Measurements from ENCODE around the gene FBXO41. TPM values are rescaled to one million over a fixed set of nuclear protein-coding genes. Genes with fewer than 3 reads are reported as not detected.

FBXO41 gene
- total and polyA plus RNA-seq, 9 of the 15 experiments (the other 6 are each of a cell fraction or from before 2014, with no cell fraction given), result 0.21 to 8.2 (median 3.5) TPM

- ChIA-PET CTCF (ENCODE audit: low intra/inter-chr PET ratio) (no interaction called here), POLR2A (interaction anchor here (0.6 kb wide), 1 partner anchor 481 kb away, joined by 4 read pairs; no protein-coding TSS in a partner anchor)
- in situ Hi-C loops (cut with MboI), result no loop called here
- Histone ChIP-seq H3K9ac (ENCODE audit: insufficient read depth in 1 of 2, low read depth in 2 of 2, low read length in 2 of 2) (no peak overlapping the region), H3K4me1 (replicated peaks in 1 of 2; ENCODE audit: control insufficient read depth in 2 of 2, insufficient read depth in 2 of 2, low read length in 2 of 2) (peaks cover 9 to 14% of the 10 kb centered on the region in 2 experiments; a peak in 4 of 5 replicates), H3K27me3 (ENCODE audit: control insufficient read depth in 2 of 2, insufficient read depth in 2 of 2, low read length in 2 of 2) (peaks cover 2 to 26% of the 10 kb centered on the region in 2 experiments; a peak in 2 of 5 replicates), H3K4me3 (no peak overlapping the region), H4K20me1 (replicated peaks; ENCODE audit: control insufficient read depth, insufficient read depth, low read length) (no peaks in the 10 kb centered on the region), H3K4me2 (ENCODE audit: insufficient read depth, low read length) (no peak overlapping the region), H3K9me1 (ENCODE audit: control insufficient read depth, insufficient read depth, low read length) (no peaks in the 10 kb centered on the region), H3K9me3 (replicated peaks; ENCODE audit: control insufficient read depth, insufficient read depth, low read depth, low read length) (no peaks in the 10 kb centered on the region; the same call in 1 of the 2 replicates), H3K27ac (ENCODE audit: extremely low read depth, low read depth, low read length) (no peak overlapping the region), H3K36me3 (ENCODE audit: control insufficient read depth, insufficient read depth, low read length) (no peaks in the 10 kb centered on the region), H2AFZ (ENCODE audit: low read depth, low read length) (no peak overlapping the region), H3K79me2 (ENCODE audit: control insufficient read depth, insufficient read depth, low read length) (no peaks in the 10 kb centered on the region)
- no peak for DNase-seq (ENCODE audit: extremely low read depth in 1 of 4, low spot score in 3 of 4)
- no peak for TF ChIP-seq SMARCA5 (IDR thresholded peaks at IDR 0.05)
- no peak for TF ChIP-seq CCNT2 (IDR thresholded peaks at IDR 0.05; ENCODE audit: borderline replicate concordance, extremely low read depth, insufficient read length, low read depth, low read length)
- no peak for TF ChIP-seq ELK1 (CRISPR knock-in tag; IDR thresholded peaks at IDR 0.05)
- TF ChIP-seq ZC3H11A (IDR thresholded peaks at IDR 0.05; ENCODE audit: low read depth, low read length), result no peak
- TF ChIP-seq GTF2E2 (tag; IDR thresholded peaks at IDR 0.05), result no peak
- TF ChIP-seq ATF2 (CRISPR knock-in tag; IDR thresholded peaks at IDR 0.05), result no peak
- no peak for TF ChIP-seq FOXA1 (IDR thresholded peaks at IDR 0.05; ENCODE audit: borderline replicate concordance)
- TF ChIP-seq HEY1 (CRISPR knock-in tag; IDR thresholded peaks at IDR 0.05; ENCODE audit: borderline replicate concordance), result no peak
- no peak for TF ChIP-seq CBFA2T2 (conservative IDR thresholded peaks at IDR 0.05)
- no peak for ATAC-seq
- no TSS peak for BruUV-seq (replicated peaks)
- 30% methylated on average over 6 of the region's 6 CpGs for WGBS (ENCODE audit: insufficient coverage, low coverage, missing lambda C conversion rate)
- FAIRE-seq, result no peak
- intact Hi-C loops (cut with micrococcal nuclease), result no loop called here
These were observed 78.7 kb downstream of the FBXO41 start for GRCh38 chr2:73205611-73206010.

Small RNA genes lying within 50 kb of the gene (small RNA-seq; reads per million reads assigned to genes)
- not detected for gene RNU6-111P

Other genes with a start within 250 kb of the FBXO41 start
Only the 7 nearest of the 8 such genes appear.
- 5.7 and 7.0 TPM in 2 replicates for gene RAB11FIP5, start 171.5 kb downstream of the FBXO41 start, total RNA-seq (2014; rRNA removed)
- gene RAB11FIP5, start 171.5 kb downstream of the FBXO41 start, total RNA-seq (2014; rRNA removed; fragmentation: Illumina TruSeq; extraction: Trizol), result 6.7 and 6.8 TPM in 2 replicates
- 3.4 and 3.7 TPM in 2 replicates for gene RAB11FIP5, start 171.5 kb downstream of the FBXO41 start, total RNA-seq (2015; rRNA removed; fragmentation: Illumina TruSeq; extraction: Trizol)
- gene RAB11FIP5, start 171.5 kb downstream of the FBXO41 start, total RNA-seq (2021), result 8.6 and 9.1 TPM in 2 replicates
- gene RAB11FIP5, start 171.5 kb downstream of the FBXO41 start, polyA plus RNA-seq (2011; rRNA removed), result 11.3 and 14.4 TPM in 2 replicates
- gene RAB11FIP5, start 171.5 kb downstream of the FBXO41 start, polyA plus RNA-seq (2014; fragmentation: Illumina TruSeq; extraction: Trizol), result 8.0 and 8.3 TPM in 2 replicates
- 1 to 10 TPM; 1.7 TPM for gene RAB11FIP5, start 171.5 kb downstream of the FBXO41 start, polyA plus RNA-seq (2014; fragmentation: Nextera tagmentation; extraction: Ambion mirVana)
- gene RAB11FIP5, start 171.5 kb downstream of the FBXO41 start, polyA plus RNA-seq (2014; rRNA removed), result 5.7 and 6.4 TPM in 2 replicates
- gene NOTO, start 81.9 kb downstream of the FBXO41 start, total RNA-seq (2014; rRNA removed), result not detected in 2 replicates
- gene NOTO, start 81.9 kb downstream of the FBXO41 start, total RNA-seq (2014; rRNA removed; fragmentation: Illumina TruSeq; extraction: Trizol), result not detected in 2 replicates
- gene NOTO, start 81.9 kb downstream of the FBXO41 start, total RNA-seq (2015; rRNA removed; fragmentation: Illumina TruSeq; extraction: Trizol), result not detected in 2 replicates
- gene NOTO, start 81.9 kb downstream of the FBXO41 start, total RNA-seq (2021), result not detected in 2 replicates
- gene NOTO, start 81.9 kb downstream of the FBXO41 start, polyA plus RNA-seq (2011; rRNA removed), result not detected in 2 replicates
- not detected in 2 replicates for gene NOTO, start 81.9 kb downstream of the FBXO41 start, polyA plus RNA-seq (2014; fragmentation: Illumina TruSeq; extraction: Trizol)
- gene NOTO, start 81.9 kb downstream of the FBXO41 start, polyA plus RNA-seq (2014; fragmentation: Nextera tagmentation; extraction: Ambion mirVana), result not detected
- not detected in 2 replicates for gene NOTO, start 81.9 kb downstream of the FBXO41 start, polyA plus RNA-seq (2014; rRNA removed)
- gene SMYD5, start 70.2 kb downstream of the FBXO41 start, total RNA-seq (2014; rRNA removed), result 32.0 and 39.5 TPM in 2 replicates
- 27.8 and 30.7 TPM in 2 replicates for gene SMYD5, start 70.2 kb downstream of the FBXO41 start, total RNA-seq (2014; rRNA removed; fragmentation: Illumina TruSeq; extraction: Trizol)
- 34.7 and 37.2 TPM in 2 replicates for gene SMYD5, start 70.2 kb downstream of the FBXO41 start, total RNA-seq (2015; rRNA removed; fragmentation: Illumina TruSeq; extraction: Trizol)
- gene SMYD5, start 70.2 kb downstream of the FBXO41 start, total RNA-seq (2021), result 43.4 and 44.4 TPM in 2 replicates
- 32.8 and 46.7 TPM in 2 replicates for gene SMYD5, start 70.2 kb downstream of the FBXO41 start, polyA plus RNA-seq (2011; rRNA removed)
- 49.9 and 56.8 TPM in 2 replicates for gene SMYD5, start 70.2 kb downstream of the FBXO41 start, polyA plus RNA-seq (2014; fragmentation: Illumina TruSeq; extraction: Trizol)
- 10 to 100 TPM; 11.4 to 20.8 TPM for gene SMYD5, start 70.2 kb downstream of the FBXO41 start, polyA plus RNA-seq (2014; fragmentation: Nextera tagmentation; extraction: Ambion mirVana)
- gene SMYD5, start 70.2 kb downstream of the FBXO41 start, polyA plus RNA-seq (2014; rRNA removed), result 31.7 and 51.6 TPM in 2 replicates
- 43.1 and 47.4 TPM in 2 replicates for gene PRADC1, start 51.2 kb downstream of the FBXO41 start, total RNA-seq (2014; rRNA removed)
- gene PRADC1, start 51.2 kb downstream of the FBXO41 start, total RNA-seq (2014; rRNA removed; fragmentation: Illumina TruSeq; extraction: Trizol), result 26.1 and 32.9 TPM in 2 replicates
- 33.8 and 33.9 TPM in 2 replicates for gene PRADC1, start 51.2 kb downstream of the FBXO41 start, total RNA-seq (2015; rRNA removed; fragmentation: Illumina TruSeq; extraction: Trizol)
- 36.3 and 41.2 TPM in 2 replicates for gene PRADC1, start 51.2 kb downstream of the FBXO41 start, total RNA-seq (2021)
- 23.3 and 34.2 TPM in 2 replicates for gene PRADC1, start 51.2 kb downstream of the FBXO41 start, polyA plus RNA-seq (2011; rRNA removed)
- gene PRADC1, start 51.2 kb downstream of the FBXO41 start, polyA plus RNA-seq (2014; fragmentation: Illumina TruSeq; extraction: Trizol), result 36.1 and 38.5 TPM in 2 replicates
- 10 to 100 TPM in 1 of 2 experiments, 1 to 10 TPM in 1; 7.3 to 10.7 TPM for gene PRADC1, start 51.2 kb downstream of the FBXO41 start, polyA plus RNA-seq (2014; fragmentation: Nextera tagmentation; extraction: Ambion mirVana)
- gene PRADC1, start 51.2 kb downstream of the FBXO41 start, polyA plus RNA-seq (2014; rRNA removed), result 40.9 and 43.1 TPM in 2 replicates
- 638 and 695 TPM in 2 replicates for gene CCT7, start 50.2 kb downstream of the FBXO41 start, total RNA-seq (2014; rRNA removed)
- gene CCT7, start 50.2 kb downstream of the FBXO41 start, total RNA-seq (2014; rRNA removed; fragmentation: Illumina TruSeq; extraction: Trizol), result 579 and 592 TPM in 2 replicates
- gene CCT7, start 50.2 kb downstream of the FBXO41 start, total RNA-seq (2015; rRNA removed; fragmentation: Illumina TruSeq; extraction: Trizol), result 599 and 679 TPM in 2 replicates
- 647 and 659 TPM in 2 replicates for gene CCT7, start 50.2 kb downstream of the FBXO41 start, total RNA-seq (2021)
- gene CCT7, start 50.2 kb downstream of the FBXO41 start, polyA plus RNA-seq (2011; rRNA removed), result 366 and 847 TPM in 2 replicates
- gene CCT7, start 50.2 kb downstream of the FBXO41 start, polyA plus RNA-seq (2014; fragmentation: Illumina TruSeq; extraction: Trizol), result 833 and 856 TPM in 2 replicates
- 100 to 1,000 TPM; 326 to 587 TPM for gene CCT7, start 50.2 kb downstream of the FBXO41 start, polyA plus RNA-seq (2014; fragmentation: Nextera tagmentation; extraction: Ambion mirVana)
- gene CCT7, start 50.2 kb downstream of the FBXO41 start, polyA plus RNA-seq (2014; rRNA removed), result 625 and 697 TPM in 2 replicates
- gene EGR4, start 9.1 kb upstream of the FBXO41 start, total RNA-seq (2014; rRNA removed), result not detected in 2 replicates
- gene EGR4, start 9.1 kb upstream of the FBXO41 start, total RNA-seq (2014; rRNA removed; fragmentation: Illumina TruSeq; extraction: Trizol), result not detected in 2 replicates
- not detected in 2 replicates for gene EGR4, start 9.1 kb upstream of the FBXO41 start, total RNA-seq (2015; rRNA removed; fragmentation: Illumina TruSeq; extraction: Trizol)
- not detected in 2 replicates for gene EGR4, start 9.1 kb upstream of the FBXO41 start, total RNA-seq (2021)
- gene EGR4, start 9.1 kb upstream of the FBXO41 start, polyA plus RNA-seq (2011; rRNA removed), result not detected in 2 replicates
- not detected in 2 replicates for gene EGR4, start 9.1 kb upstream of the FBXO41 start, polyA plus RNA-seq (2014; fragmentation: Illumina TruSeq; extraction: Trizol)
- gene EGR4, start 9.1 kb upstream of the FBXO41 start, polyA plus RNA-seq (2014; fragmentation: Nextera tagmentation; extraction: Ambion mirVana), result not detected
- gene EGR4, start 9.1 kb upstream of the FBXO41 start, polyA plus RNA-seq (2014; rRNA removed), result not detected in 2 replicates
- 16.5 and 17.7 TPM in 2 replicates for gene ALMS1, start 101.4 kb upstream of the FBXO41 start, total RNA-seq (2014; rRNA removed)
- gene ALMS1, start 101.4 kb upstream of the FBXO41 start, total RNA-seq (2014; rRNA removed; fragmentation: Illumina TruSeq; extraction: Trizol), result 17.2 and 17.7 TPM in 2 replicates
- gene ALMS1, start 101.4 kb upstream of the FBXO41 start, total RNA-seq (2015; rRNA removed; fragmentation: Illumina TruSeq; extraction: Trizol), result 26.3 and 29.2 TPM in 2 replicates
- gene ALMS1, start 101.4 kb upstream of the FBXO41 start, total RNA-seq (2021), result 12.5 and 15.7 TPM in 2 replicates
- gene ALMS1, start 101.4 kb upstream of the FBXO41 start, polyA plus RNA-seq (2011; rRNA removed), result 8.3 and 13.8 TPM in 2 replicates
- gene ALMS1, start 101.4 kb upstream of the FBXO41 start, polyA plus RNA-seq (2014; fragmentation: Illumina TruSeq; extraction: Trizol), result 11.7 and 13.6 TPM in 2 replicates
- gene ALMS1, start 101.4 kb upstream of the FBXO41 start, polyA plus RNA-seq (2014; fragmentation: Nextera tagmentation; extraction: Ambion mirVana), result 1 to 10 TPM; 1.4 to 2.2 TPM
- 9.6 and 9.7 TPM in 2 replicates for gene ALMS1, start 101.4 kb upstream of the FBXO41 start, polyA plus RNA-seq (2014; rRNA removed)